HL-60 (cell line): ENCODE results near the gene PGS1.

Experiments
- CTCF ChIP-seq: IDR thresholded peaks from one replicate; pipeline ENCODE4 v1.5.1; 2011; ENCODE audit warnings: low read length, control low read depth, inconsistent platforms; ENCODE audit not compliant: insufficient read depth
- REST ChIP-seq: IDR thresholded peaks from 2 replicates; pipeline ENCODE4 v1.6.1; 2012; ENCODE audit warnings: low read depth; ENCODE audit not compliant: insufficient replicate concordance

GRCh38 chr17:78461799-78462053, 83.3 kb downstream of the PGS1 start:
- TF ChIP-seq REST (no peak), CTCF (no peak)
